ENCODE results near the gene ZNF526.

Gene ZNF526

DNA sequence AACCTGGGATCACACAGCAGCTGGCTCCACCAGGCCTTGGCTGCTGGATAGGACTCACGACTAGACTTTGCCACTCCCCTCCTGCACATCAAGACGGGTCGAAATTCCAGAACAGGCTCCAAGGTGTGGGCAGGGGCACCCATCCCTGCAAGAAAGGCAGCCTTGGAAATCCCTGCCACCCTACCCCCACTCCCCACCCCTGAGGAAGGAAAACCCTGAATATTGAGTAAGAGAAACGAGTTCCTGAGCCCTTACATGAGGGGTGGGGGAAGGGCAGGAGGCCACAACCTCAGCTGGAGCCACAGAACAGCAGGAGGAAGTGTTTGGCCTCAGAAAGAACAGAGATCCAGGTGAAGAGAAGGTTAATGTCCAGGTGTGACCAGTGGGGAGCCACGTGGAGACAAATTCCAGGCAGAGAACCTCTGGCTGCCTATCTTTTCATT, 22.7 kb upstream of the ZNF526 start:
- no peak for DNase-seq

DNA sequence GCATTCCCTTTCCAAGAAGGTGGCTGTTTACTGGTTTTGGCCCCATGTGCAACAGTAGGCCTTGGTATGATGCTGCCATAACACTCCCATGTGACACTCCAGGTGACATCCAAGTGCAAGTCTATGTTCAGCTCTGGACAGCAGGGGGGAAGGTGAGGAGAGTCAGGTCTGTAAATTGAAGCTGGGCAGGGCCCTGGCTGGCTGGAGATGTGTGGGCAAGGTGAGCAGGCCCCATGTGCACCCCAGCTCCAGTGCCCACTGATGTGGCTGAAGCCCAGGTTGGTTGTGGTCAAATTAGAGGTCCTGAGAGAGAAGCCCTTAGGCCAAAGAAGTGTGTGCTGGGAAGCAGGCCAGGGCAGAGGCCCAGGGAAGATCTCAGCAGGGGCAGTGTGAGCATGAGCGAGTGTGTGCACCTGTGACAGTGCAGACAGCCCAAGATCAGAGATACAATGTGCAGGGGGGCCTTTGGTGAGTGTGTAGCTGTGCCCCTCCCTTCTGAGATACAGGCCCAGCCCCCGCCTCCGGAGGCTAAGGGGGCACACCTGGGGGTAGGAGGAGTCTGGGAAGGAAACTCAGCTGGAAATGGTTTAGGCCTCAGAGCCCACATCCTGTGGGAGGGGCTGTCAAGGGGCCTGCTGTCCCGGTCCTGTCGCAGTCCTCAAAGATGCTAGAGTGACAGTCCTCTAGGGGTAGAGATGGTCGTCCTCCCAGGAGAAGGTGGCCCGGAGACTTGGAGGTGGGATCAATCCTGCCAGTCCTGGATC, 21.3 kb upstream of the ZNF526 start:
- DNase-seq: peak; percentile 87

DNA sequence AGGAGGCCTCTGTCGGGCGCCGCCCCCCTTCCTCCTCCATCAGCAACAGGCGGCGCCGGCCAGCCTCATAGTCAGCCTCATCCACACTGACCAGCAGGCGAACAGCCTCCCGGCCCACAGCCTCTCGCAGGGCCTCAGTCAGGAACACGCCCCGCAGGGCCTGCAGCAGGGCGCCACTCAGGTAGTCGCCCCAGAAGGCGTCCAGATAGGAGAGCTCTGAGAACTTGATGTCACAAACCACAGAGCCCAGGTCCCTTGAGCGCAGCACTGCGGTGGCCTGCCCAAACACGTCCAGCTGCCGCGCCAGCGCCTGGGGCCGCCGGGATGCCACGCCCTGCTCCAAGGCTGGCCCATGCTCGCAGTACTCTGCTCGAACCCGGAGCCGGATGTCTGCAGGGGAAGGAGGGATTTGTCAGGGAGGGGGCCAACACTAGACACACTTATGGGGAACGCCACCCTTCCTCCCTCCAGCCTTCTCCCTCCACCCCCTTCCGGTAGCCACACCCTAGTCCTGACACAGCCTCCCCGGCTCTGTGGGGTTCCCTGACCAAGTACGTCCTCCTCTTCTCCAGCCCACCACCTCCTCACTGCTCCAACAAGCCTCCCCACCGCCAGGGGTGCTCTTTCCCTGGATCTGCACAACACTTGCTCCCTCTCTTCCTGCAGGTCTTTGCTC, 20.5 kb upstream of the ZNF526 start:
- peak; percentile 74 for DNase-seq

DNA sequence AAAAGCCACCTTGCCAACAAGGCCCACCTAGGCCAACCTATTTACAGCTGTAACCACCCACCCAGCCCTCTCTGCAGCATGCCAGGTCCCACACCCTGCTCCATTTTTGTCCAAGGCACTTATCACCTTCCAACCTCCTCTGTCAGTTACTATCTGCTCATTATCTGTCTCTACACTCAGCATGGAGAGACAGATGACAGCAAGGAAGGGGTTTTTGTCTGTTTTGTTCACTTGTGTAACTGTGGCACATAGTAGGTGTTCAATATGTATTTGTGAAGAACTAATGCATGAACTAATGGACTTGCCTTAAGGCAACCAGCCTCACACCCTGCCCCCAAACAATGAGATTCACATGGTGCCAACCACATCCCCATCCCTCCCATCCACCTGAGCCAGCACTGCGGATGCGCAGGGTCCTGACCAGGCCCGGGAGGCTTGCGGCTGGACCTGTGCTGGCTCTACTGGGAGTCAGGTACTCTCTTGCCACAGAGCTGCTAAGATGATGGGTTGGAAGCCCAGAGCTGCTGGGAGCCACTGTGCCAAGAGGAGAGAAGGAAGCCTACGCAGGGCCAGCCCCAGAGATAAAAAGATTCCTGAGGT, 19.9 kb upstream of the ZNF526 start:
- DNase-seq: no peak

DNA sequence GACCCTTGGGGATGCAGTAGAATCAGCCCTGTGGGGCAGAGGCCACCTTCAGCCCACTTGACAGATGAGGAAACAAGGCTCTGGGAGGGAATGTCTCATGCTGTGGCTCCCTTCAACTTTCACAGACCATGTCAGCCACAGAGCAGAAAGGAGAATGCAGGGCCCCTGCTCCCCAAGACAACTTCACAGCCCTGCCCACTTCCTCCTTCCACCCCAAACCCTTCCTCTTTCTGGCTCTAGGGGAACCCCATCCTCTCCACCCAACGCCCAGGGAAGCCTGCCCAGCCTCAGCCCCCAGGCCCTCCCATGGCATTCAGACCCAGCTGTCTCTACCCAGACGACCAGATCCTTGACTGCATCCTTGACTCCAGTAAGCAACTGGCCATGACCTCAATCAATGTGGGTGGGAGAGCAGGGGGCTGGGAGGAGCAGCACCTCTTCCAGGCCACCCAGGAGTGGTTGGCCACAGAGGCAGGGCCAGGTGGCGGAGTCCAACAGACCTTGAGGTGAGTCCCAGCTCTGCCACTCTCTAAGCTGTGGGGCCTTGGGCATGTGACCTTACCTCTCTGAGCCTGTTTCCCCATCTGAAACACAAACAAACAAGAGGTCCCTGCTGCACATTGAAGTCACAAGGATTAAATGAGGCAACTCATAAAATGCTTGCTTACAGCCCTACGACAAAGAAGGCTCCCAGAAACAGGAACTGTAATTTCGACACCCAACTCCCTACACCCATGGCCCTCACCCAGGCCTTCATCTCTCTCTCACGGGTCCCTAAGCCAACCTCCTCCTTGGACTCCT, 18.4 kb upstream of the ZNF526 start:
- peak; percentile 76 for DNase-seq

DNA sequence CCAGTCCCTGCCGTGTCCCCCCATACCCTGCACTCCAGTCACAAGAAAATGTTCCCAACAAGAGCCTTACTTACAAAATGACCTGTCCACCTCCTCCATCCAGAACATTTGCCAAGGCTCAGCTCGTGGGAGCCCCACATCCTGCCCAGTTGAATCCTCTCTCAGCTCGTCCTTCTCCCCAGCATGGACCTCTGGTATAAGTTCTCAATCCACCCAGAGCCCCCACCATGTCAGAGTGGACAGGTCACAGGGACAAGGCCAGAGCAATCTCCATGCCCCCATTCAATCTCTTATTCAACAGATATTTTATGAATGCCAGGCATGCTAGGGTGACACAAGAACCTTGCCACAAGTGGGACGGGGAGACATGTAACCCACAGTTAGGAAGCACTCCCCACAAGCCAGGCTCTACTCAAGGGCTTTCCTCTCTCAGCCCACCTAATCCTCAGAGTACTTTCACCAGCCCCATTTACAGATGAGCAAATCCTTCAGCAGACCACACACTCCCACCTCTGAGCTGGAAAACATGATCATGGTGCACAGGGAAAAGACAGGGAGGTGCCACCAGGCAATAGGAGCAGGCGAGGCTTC, 17.7 kb upstream of the ZNF526 start:
- no peak for DNase-seq

DNA sequence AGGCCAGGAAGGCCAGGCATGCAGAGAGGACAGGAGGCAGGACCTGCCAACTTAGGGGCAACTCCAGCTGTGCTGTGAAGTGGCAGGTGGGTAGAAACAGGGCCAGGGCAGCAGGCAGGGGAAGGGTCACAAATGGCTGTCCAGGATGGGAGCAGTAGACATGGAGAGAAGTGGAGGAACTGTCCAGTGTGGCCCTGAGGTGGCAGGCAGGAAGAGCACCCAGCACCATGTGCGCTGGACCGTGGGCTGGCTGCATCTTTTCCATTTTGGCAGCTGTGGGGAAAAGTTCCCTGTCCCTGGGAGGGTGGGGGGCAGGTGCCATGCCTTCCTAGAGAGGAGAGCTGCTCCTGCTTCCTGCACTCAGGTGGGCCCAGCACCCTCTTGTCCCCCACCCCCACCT, 16.4 kb upstream of the ZNF526 start:
- DNase-seq: no peak

DNA sequence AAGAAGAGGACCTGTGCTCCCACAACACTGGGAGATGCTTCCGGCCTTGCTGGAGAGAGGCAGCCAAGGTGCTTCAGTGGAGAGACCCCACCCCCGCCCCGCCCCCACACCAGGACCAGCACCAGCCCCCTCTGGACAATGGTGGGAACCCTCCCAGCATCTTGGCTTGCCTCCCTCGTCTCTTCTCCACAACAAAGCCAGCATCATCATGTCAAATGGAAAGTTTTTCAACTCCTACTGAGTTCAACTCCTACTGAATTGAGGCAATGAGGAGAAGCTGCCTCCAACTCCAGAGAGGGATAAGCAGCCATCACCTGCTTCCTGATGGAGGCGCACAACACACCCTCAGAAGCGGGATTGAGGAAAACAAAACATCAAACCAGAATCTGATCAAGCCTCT, 15.4 kb upstream of the ZNF526 start:
- no peak for DNase-seq

DNA sequence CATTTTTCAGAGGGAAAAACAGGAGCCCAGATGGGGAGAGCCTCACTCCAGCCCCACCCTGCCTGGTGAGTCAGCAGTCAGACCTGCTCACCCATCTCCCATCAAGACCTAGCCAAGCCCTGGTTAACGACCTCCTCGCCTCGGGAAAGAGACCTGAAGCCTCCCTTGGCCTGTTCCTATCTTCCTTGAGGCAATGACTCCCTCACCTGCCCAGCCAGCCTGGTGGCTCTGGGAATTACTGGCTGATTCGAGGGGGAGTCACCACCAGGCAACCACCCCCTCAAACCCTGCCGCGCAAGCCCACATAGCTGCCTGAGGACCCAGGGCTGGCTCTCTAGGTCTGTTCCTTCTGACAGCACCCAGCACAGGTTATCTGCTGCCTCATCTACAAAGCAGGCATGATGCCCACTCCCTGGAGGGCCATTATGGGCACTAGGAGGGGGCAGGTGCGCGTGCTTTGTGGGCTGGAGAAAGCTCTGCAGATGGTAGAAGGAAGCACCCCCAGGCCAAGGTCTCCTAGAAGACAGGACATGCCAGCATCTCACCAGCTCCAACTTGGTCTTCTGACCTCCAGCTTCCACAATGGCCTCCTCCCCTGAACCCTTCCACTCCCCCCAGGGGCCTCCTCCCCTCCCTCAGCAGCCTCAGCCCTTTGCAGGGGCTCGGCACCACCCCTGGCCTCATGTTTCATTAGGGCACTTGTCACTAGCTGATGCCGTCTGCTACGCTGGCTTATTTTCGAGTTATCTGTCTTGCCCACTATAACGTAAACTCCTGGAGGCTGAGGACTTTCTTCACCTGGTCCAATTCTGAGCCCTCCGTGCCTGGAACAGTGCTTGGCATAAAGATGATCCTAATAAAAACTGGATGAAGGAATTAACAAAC, 13.0 kb upstream of the ZNF526 start:
- DNase-seq: no peak

DNA sequence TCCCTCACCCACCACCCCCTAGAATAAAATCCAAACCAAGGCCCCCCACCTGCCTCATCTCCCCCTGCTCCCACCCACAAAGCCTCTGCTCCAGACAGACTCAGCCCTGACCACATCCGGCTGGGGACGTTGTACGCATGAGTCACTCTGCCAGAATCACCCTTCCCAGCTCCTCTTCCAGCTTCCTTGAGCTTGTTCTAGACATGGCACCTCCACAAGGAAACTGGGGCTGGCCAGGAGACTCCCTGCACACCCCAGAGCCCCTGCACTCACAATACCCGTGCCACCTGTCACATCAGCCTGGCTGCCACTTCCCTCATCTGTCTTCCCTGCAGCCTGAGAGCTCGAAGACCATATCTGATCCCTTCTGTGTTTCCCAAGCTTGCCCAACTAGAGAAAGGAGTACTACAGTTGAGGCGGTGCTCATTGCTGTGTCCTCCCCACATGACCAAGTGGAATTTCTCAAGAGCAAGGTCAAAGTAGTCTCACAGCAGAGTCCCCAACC, 12.3 kb upstream of the ZNF526 start:
- DNase-seq: no peak

DNA sequence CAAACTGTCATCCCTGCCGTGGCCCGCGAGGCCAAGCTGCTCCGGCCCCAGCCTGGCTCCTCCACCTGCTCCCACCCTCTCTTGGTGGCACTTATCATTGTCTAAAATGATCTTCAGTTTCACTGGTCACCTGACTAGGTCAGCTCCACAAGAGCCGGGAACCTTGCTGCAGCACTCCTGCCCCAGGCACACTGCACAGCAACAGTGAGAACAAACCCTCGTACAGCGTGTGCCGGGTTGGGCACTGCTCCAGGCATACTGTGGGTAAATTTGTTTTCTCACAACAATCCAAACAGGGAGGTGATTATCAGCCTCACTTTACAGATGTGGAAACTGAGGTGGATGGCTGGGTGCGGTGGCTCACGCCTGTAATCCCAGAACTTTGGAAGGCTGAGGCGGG, 11.5 kb upstream of the ZNF526 start:
- no peak for DNase-seq

DNA sequence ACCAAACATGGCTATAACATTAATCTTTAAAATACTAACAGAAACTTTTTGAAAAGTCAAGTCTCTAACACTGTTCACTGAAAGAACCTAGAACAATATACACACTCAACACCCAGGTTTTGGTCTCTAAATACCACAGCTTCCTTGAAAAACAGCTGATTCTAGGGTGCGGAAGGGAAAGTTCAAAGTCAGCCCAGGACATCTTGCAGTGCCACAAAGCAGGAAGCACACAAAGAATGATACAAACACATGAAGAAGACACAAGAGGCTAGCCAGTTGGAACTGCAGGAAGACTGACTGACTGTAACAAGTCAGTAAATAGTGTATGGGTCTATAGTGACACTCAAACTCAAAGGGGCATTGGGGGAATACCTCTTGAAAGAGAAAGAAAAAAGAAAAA, 7.2 kb upstream of the ZNF526 start:
- no peak for DNase-seq

DNA sequence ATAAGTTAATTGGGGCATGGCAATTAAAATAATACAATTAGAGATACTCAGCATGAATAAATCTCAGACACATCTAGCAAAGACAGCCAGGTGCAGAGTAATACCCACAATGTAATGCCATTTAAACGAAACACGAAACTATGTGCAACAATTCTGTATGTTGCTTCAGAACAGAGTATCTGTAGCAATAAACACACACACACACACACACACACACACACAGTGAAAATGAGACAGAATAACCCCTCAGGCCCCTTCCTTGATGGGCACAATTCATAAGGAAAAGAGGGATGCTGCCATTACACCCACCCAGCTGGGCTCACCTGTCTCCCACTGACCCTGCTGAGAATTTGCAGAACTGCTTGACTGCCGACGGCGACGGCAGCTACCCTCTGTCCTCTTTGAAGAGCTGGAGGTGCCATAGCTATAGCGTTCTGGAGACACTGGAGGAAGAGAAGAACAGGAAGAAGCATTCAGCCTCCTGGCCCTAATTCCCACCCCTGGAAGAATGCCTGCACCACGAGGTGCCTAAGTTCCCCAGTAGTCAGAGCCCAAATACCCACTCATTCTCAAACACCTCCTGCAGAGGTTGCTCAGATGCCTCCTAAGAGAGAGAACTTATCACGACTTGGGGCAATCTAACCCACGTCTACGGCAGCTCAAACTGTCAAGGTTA, 5.2 kb upstream of the ZNF526 start:
- no peak for DNase-seq

DNA sequence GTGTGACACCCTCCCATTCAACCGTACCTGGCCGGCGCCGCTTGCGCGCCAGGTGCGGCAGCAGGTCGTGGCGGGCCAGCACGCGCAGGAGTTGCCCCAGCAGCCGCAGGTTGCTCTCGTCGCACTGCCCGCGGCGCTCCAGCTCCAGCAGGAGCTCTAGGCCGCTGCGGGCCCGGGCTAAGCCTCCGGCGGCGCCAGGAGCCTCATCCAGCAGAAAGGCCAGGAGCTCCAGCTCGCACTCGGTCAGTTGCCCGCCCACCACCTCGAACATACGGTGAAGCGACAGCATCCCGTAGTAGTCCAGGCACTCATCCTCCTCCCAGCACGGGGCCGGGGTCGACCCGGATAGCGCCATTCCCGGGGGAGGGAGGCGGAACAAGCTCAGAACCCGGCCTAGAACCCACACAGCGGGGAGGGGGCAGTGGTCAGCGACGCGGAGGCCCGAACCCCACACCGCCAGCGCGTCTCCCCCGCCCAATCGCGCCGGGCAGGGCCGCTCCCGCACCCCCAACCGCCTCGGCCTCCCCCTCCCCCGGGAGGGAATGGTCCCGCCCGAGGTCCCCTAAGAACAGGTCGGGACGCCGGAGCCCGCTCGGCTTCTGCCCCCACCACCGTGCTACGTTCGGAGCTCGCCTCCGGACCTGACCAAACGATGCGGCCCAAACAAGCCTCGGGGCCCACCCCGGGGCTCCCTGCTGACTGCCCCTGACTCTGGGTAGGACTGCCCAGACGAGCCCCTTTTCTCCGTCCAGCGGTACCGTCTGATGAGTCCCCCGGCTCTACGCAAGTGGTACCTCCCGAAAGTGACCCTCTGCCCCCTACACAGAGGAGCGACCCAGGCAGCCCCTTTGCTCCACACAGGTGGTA, 3.2 kb upstream of the ZNF526 start:
- no peak for DNase-seq

DNA sequence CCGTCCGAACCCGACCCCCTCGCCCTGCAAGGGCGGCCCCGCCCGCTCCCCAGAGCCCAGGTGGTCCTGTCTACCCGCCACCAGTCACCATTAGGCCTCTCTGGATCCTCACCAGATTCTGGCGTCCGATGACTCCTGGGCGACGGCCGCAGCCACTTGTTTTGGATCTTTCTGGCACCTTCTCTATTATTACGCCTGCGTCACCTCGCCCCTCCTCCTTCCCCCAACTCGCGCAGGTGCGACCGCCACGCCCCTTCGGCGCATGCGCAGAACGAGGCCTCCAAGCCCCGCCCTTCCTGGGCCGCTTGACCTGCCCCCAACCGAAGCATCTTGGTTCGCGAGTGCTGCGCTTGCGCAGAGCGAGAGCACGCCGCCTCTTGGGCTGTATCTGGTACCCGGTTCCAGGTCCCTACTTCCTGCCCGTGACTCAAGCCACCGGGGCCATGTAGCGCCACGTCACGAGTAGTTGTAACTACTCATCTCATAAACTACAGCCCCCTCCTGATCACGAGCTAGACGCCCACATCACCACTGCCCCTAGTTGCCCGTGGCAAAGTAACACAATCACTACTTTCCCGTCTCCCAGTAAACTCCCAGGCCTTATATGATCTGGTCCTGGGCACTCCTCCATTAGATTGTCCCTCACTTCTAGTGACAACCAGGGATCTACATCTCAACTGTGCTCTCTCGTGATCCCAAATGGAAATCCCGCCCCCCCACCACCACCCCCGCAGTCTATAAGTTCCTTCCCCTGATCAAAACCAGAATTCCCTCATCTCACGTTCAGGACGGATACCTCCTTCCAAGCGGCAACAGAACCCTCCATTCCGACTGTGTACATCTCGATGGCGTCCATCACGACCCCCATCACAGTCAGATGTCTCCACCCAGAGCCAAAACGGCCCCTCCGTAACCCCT, 2.3 kb upstream of the ZNF526 start, which contains the start of gene DEDD2:
Gene DEDD2, minus strand, starts transcription at position 158 of the 918 bp plus-strand sequence. CDS start 670 bp downstream, outside the sequence.
- peak; percentile 100 for DNase-seq

DNA sequence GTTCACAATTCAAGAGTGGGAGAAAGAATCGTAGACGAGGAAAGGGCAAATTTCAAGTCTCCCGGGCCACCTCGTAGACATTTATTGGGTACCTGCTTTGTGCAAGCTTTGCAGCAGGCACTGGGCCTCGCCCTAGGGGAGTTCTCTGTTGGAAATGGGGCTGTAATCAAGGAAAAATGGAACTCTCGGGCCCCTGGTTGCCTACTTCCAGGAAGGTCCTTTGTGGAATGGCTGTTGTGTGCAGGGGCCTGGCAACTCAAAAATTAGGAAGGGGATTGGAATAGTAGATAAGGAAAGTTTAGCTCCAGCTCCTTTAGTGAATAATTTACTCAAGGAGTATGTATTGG, 612 bp downstream of the ZNF526 start:
- no peak for DNase-seq

DNA sequence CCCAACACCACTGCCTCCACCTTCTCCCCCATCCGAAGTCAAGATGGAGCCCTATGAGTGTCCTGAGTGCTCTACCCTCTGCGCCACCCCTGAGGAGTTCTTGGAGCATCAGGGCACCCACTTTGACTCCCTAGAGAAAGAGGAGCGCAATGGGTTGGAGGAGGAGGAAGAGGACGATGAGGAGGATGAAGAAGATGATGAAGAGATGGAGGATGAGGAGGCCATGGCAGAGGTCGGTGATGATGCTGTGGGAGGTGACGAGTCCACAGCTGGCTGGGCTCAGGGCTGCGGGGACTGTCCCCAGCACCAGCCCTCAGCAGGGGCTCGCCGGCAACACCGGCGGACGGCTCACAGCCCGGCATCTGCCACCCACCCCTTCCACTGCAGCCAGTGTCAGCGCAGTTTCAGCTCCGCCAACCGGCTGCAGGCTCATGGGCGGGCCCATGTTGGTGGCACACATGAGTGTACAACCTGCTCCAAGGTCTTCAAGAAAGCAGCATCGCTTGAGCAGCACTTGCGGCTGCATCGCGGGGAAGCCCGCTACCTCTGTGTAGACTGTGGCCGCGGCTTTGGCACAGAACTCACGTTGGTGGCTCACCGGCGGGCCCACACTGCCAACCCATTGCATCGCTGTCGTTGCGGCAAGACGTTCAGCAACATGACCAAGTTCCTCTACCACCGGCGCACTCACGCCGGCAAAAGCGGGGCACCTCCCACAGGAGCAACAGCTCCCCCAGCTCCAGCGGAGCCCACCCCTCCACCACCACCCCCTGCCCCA, 5.0 kb downstream of the ZNF526 start:
- no peak for DNase-seq

DNA sequence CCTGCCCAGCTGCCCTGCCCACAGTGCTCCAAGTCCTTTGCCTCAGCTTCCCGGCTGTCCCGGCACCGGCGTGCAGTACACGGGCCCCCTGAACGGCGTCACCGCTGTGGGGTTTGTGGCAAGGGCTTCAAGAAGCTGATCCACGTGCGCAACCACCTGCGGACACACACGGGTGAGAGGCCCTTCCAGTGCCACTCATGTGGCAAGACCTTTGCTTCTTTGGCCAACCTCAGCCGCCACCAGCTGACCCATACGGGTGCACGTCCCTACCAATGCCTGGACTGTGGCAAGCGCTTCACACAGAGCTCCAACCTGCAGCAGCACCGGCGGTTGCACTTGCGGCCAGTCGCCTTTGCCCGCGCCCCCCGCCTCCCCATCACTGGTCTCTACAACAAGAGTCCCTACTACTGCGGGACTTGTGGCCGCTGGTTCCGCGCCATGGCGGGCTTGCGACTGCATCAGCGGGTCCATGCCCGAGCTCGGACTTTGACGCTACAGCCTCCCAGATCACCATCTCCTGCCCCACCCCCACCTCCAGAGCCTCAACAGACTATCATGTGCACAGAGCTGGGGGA, 5.7 kb downstream of the ZNF526 start:
- no peak for DNase-seq

All from CD4-positive, alpha-beta T cell treated with Interleukin-21 for 1 hour (primary cell).